ENCODE measurements around the gene MYH6.

The MYH6 gene

GRCh38 chr14:23378612-23379220, 29.4 kb downstream of the MYH6 start:
- no peak for DNase-seq (ENCODE audit: extremely low read depth, low read depth)
- TF ChIP-seq CTCF (IDR thresholded peaks at IDR 0.05; ENCODE audit: low read depth, low read length): no peak

GRCh38 chr14:23377573-23378563, 30.2 kb downstream of the MYH6 start:
- no peak for TF ChIP-seq CTCF (IDR thresholded peaks at IDR 0.05; ENCODE audit: low read depth, low read length)
- DNase-seq (ENCODE audit: extremely low read depth, low read depth): no peak

GRCh38 chr14:23377198-23377550, 30.9 kb downstream of the MYH6 start:
- DNase-seq (ENCODE audit: extremely low read depth, low read depth): no peak
- TF ChIP-seq CTCF (IDR thresholded peaks at IDR 0.05; ENCODE audit: low read depth, low read length): no peak

- TF ChIP-seq CTCF (IDR thresholded peaks at IDR 0.05; ENCODE audit: low read depth, low read length): no peak
- no peak for DNase-seq (ENCODE audit: extremely low read depth, low read depth)
Observed at GRCh38 chr14:23376482-23377197, 31.4 kb downstream of the MYH6 start, which contains the start of gene CMTM5. Gene CMTM5, plus strand, starts transcription at chr14:23377046. Its CDS starts 206 bp downstream, at chr14:23377252.

- TF ChIP-seq CTCF (IDR thresholded peaks at IDR 0.05; ENCODE audit: low read depth, low read length): no peak
- no peak for DNase-seq (ENCODE audit: extremely low read depth, low read depth)
Observed at GRCh38 chr14:23375527-23376251, 32.4 kb downstream of the MYH6 start.

- DNase-seq (ENCODE audit: extremely low read depth, low read depth): no peak
- no peak for TF ChIP-seq CTCF (IDR thresholded peaks at IDR 0.05; ENCODE audit: low read depth, low read length)
Observed at GRCh38 chr14:23373041-23373440, 35.0 kb downstream of the MYH6 start.

All from AG09319 (cell line).